HG02885 (cell line): Measurements from ENCODE around the gene ABCC6.
"Not testable (repeated sequence)": the region's sequence is repeated elsewhere in the genome, so short reads cannot be mapped to it uniquely, and the experiment has no call there.

Experiments
- ATAC-seq: cut with Tn5 transposase; IDR thresholded peaks from one replicate; pipeline ENCODE4 v1.9.1; 2021; ENCODE audit warnings: mild to moderate bottlenecking; ENCODE audit not compliant: unreplicated experiment, poor library complexity

The ABCC6 gene

DNA sequence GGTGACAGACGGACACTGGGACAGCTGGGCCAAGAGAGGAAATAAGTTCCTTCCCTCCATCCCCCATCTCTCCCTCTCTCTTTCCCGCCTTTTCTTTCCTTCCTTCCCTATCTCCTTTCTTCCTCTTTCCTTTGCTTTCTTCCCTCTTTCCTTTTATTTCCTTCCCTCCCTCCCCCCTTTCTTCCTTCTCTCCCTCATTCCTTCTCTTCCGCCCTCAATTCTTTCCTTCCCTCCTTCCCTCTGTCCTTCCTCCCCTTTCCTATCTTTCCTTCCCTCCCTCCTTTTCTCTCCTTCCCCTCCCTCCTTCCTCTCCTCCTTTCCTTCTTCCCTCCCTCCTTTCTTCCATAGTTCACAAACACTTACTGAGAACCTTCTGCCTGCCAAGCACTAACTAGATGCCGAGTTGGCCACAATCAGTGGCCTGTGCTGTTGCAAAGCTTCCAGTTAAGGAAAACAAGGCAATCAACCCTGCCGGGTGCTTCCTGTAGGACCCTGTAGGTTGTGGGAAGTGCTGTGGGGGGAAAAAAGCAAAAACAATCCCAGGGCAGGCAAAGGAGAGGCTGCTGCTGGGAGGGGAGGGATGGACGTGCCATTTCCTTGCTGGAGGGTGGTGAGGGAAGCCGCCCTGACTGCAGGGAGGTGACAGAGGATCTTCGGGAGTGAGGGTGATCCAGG is 31.7 kb downstream of the ABCC6 start:
- no peak for ATAC-seq

DNA sequence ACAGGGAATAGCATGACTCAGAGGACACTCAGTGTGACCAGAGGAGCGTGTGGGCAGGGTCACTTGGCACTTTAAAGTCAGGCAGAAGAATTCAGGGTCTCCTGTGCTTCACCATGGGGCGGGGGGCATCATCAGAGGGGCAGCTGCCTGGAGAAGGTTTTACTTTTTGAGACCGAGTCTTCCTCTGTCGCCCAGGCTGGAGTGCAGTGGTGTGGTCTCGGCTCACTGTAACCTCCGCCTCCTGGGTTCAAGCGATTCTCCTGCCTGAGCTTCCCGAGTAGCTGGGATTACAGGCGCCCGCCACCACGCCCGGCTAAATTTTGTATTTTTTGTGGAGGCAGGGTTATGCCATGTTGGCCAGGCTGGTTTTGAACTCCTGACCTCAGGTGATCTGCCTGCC is 32.3 kb downstream of the ABCC6 start:
- not testable (repeated sequence) for ATAC-seq

DNA sequence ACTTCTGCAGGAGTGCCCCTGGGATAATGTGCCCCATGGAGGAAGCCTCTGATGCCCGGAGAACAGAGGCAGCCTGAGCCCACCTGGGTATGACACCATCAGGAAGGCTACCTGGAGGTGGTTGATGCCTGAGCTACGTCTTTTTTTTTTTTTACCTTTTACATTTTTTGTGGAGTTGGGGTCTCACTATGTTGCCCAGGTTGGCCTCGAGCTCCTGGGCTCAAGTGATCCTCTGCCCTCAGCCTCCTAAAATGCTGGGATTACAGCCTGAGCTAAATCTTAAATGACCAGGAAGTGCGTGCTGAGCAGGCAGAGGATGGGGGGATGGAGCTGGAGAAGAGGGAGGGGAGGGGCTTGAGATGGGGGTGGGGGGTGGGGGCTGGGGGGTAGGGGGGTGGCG is 32.7 kb downstream of the ABCC6 start:
- no peak for ATAC-seq

DNA sequence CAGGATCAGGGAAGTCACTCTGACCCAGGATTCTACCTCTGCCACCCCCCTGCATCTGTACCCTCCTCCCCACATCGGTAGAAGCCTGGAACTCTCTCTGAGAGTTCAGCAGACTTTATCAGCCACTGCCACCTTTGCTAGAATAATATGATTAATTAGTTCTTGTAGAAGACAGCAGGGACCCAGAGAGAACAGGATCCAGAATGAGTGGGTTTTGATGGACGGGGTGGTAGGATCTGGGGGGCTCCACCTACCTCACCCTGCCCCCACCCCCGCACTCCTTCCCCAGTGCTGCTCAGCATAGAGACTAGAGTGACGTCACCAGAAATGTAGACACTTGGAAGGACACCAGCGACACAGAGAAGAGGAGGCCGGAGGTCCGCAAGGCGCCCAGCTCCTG is 33.5 kb downstream of the ABCC6 start:
- no peak for ATAC-seq

DNA sequence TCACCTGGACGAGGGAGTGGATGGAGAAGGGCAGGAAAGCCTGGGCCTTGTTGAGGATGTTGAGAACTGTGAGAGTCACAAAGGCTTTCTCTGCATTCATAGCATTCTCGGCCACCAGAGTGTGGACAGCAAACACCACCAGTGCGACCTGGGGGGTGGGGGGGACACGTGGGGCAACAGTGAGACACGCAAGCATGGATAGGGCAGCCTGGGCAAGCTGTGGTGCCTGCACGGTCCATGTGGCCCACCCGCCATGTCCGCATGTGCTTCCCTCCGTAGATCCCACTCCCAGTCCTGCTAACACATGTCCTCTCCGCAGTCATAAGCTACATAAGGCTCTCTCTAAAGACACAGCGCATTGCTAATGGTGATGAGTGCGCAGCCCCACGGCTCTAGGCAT is 34.5 kb downstream of the ABCC6 start:
- ATAC-seq = no peak

DNA sequence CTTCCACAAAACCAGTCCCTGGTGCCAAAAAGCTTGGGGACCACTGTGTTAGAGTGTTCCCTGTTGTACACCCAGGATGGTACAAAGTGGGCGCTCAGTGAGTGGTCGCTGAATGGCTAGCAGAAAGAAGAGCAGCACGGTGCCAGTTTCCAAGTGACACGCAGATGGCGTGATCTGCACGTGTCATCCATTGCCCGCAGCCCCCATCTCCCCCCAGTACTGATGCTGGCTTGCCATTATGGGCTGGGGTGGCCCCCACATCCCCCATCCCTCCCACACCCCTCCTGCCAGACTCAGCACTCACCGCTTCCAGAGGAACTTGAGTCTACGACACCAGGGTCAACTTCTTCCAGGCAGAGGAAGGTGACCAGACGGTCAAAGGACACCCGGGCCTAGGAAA is 36.5 kb downstream of the ABCC6 start:
- ATAC-seq = no peak

DNA sequence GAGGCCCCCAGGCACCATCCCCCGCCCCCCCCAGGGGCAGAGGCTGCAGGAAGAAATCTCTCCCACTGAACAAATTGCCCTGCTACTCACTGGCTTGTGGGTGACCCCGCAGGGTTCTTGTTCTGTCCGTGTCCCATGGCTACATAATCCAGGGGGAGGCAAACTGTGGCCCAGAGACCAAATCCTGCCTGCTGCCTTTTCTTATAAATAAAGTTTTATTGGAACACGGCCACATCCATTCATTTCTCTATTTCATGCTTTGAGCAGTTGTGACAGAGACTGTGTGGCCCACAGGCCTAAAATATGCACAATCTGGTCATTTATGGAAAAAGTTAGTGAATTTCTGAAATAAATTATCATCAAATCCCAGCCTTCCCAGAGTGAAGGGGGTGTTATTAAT is 38.2 kb downstream of the ABCC6 start:
- no peak for ATAC-seq

DNA sequence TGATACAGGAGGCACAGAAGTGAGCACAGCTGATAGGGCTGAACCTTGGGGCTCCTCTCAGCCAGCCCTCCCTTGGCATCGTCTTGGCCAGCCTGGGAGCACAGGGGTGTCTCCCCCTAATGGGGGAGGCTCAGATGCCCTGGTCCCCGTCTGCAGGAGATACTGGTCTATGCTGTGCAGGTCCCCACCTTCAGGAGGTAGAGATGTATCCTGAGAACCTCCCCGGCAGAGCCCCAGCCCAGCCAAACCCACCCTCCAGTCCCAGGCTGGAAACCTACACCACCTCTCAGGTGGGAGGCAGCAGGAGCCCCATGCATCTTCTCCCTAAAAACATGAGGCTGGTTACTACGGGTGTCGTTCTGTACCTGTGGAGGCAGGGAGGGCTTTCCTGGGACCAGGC is 38.7 kb downstream of the ABCC6 start:
- no peak for ATAC-seq

DNA sequence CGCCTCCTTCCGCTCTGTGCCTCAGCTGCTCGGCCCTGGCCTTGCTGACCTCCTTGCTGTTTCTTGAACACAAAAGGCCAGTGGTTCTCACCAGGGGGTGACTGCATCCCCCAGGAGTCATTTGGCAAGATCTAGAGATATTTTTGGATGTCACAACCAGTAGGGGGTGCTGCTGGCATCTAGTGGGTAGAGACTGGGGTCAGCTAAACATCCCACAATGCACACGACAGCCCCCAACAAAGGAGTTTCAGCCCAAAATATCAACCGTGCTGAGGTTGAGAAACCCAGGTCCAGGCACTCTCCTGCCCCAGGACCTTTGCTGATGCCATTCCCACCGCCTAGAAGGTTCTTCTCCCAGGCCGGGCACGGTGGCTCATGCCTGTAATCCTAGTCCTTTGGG is 39.7 kb downstream of the ABCC6 start:
- ATAC-seq = no peak

DNA sequence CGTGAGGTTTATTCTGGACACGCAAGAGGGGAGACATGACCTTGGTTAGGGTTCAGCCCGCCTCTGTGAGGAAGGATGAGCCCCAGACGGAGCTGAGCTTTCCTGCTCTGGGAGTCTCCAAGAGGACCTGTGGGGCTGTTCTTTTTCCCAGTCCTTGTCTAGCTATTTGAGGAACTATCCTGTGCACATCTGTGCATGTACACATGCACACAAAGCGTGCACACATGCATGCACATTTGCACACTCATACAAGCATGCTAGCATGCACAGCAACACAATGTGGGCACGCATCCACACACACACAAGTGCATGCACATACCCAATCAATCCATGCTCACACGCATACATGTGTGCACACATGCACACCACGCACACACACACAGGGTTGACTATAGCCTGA is 40.4 kb downstream of the ABCC6 start:
- ATAC-seq = no peak

DNA sequence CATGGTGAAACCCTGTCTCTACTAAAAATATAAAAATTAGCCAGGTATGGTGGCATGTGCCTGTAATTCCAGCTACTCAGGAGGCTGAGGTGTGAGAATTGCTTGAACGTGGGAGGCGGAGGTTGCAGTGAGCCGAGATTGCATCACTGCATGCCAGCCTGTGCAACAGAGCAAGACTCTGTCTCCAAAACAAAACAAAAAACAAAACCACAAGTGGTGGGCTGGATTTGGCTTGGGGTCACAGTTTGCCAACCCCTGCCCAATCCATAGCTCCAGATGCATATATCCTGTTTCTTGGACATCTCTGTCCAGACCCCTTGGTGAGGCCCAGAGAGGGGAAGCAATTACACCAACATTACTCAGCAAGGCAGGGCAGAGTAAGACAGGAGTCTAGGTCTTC is 41.5 kb downstream of the ABCC6 start:
- ATAC-seq = not testable (repeated sequence)

DNA sequence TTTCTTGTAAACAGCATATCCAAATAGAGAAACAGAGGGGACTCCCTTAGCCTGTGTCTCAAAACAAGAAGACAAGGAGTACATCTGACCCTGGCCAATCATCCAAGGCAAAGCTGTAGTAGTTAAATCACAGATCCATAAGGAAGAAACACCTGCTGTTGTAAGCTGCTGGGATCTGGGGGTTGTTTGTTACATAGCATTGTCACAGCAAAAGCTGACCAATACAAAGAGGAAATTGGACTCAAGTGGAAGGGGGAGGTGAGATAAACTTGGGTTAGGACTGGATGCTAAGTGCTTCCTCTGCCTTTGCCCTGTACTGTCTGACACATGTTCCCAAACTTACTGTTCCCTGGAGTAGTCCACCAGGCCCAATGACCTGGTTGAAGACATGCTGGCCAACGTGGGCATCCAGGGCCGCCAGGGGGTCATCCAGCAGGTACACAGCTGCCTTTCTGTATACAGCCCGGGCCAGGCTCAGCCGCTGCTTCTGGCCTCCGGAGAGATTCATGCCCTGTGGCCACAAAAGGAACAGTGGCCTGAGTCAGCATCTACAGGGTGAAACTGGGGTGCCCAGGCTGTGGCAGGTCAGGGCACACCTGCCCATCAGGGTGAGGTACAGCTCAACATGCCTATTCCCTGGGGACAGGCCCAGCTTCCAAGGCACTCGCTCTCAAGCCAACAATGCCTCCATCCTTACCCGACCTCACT is 44.7 kb downstream of the ABCC6 start:
- ATAC-seq = no peak

DNA sequence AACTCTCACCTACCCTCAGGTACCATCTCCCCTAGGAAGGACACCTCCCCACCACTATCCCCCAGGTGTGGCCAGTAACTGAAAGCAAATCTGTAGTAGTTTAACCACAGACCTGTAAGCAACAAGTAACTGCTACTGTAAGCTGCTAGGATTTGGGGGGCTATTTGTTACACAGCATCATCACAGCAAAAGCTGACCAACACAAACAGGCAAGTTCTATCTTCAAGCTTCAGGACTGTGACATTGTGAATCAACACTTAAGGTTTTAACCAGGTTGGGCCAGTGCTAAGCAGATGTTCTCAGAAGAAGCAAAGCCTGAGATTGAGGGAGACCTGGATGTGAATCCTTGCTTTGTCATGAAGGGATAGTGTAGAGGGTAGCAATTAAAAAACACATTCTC is 47.0 kb downstream of the ABCC6 start:
- no peak for ATAC-seq

DNA sequence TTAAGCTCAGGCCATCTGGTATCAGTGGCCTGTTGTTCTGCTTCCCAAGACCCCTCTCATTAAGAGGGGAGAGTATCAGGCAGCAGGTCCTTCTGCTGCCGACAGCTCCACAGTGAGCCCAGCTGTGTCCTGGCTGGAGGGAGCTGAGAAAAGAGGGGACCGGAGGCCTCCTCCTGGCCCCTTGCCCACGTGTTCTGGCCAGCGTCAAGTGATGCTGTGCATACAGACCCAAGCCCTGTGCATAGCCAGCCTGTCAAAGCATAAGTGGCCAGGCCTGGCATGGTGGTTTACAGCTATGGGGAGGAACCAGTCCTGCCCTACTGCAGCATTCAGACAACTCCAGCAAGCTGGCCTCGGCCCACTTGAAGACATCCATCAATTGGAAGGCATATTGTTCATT is 48.0 kb downstream of the ABCC6 start:
- no peak for ATAC-seq

DNA sequence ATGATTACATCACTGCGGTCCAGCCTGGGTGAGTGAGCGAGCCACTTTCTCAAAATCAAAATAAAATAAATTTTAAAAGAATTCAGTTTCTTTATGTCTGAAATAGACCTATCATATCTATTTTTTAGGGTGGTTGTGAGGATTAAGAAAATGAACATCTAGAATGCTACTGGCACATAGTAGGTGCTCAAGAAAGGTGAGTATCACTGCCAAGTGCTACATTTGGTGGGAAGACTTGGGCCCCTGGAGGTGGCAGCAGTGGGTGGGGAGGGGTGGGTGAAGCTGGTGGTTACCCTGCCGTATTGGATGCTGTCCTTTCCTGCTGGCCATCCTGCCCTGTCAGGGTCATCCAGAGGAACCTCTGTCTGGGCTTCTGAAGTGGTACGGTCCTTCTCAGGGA is 50.3 kb downstream of the ABCC6 start:
- no peak for ATAC-seq

DNA sequence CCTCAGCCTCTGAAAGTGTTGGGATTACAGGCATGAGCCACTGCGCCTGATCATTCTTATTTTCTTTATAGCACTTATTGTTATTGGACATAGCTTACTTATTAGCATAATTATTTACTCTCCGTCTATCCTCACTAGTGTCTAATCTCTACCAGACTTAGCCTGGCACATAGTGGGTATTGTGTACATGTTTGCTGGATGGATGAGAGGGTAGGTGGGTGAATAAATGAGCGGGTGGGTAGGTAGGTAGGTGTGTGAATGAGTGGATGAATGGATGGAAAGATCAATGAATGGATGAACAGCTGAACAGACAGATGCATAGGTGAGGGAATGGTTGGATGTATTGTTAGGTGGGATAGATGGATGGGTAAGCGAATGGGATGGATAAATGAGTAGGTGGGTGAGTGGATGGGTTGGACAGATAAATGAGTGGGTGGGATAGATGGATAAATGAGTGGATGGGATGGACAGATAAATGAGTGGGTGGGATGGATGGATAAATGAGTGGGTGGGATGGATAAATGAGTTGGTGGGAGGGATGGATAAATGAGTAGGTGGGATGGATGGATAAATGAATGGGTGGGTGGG is 51.9 kb downstream of the ABCC6 start:
- no peak for ATAC-seq

DNA sequence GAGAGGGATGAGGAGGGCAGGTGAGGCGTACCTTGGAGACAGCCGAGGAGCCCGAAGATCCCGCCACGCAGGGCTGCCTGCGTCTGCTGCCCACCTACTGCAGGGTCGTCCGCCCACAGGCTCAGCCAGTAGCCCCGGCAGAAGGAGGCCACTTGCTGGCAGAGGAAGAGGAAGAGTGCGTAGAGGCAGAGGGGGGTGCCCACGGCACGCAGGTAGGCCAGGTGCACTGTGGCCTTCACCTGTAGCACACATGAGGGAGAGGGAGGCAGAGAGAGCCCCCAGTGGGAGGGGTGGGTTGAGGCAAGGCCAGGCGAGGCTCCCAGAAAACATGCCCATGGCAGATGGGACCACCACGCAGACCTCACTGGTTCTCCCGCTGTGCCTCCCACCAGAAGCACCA is 53.7 kb downstream of the ABCC6 start:
- no peak for ATAC-seq

DNA sequence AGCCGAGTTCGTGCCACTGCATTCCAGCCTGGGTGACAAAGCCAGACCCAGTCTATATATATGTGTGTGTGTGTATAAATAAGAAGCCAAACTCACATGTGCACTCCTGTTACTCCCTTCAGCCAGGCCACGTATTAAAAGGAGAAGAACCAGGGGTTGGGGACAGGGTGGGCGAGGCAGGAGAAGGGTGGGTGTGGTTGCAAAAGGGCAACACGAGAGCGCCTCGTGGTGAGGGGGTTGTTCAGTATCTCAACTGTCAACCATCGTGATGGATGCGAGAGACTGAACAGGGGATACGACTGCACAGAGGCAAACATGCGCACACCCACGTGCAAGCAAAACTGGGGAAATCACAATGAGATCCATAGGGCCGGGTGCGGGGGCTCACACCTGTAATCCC is 54.9 kb downstream of the ABCC6 start:
- ATAC-seq = no peak

DNA sequence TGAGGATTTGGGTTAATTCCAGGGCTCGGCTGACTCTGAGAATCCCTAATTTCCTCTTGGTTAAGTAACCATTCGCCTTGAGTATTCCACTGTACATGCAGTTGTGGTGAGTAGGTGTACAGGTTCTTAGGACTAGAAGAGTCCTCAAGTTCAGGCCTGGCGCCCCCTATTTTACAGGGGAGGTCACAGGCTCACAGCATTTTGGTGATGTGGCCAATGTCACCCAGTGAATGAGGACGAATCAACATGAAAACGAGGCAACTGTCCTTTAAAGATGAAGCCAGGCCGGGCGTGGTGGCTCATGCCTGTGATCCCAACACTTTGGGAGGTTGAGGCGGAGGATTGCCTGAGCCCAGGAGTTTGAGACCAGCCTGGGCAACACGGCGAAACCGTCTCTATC is 55.4 kb downstream of the ABCC6 start:
- ATAC-seq = no peak

DNA sequence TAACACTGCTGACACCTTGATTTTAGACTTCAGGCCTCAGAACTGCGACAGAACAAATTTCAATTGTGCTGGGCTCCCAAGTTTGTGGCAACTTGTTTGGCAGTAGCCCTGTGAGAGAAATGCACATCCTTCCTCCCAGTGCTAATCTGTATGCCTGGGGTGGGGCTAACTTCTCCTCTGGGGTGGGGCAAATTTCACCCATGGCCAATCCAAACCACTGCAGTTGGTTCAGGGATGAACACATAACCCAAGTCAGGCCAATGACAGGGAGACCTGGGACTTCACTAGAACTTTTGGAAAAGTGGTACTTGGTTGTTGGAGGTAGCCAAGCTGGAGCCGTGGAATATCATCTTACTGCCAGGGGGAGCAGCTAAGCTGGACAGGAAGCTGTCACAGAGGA is 56.3 kb downstream of the ABCC6 start:
- ATAC-seq = no peak

DNA sequence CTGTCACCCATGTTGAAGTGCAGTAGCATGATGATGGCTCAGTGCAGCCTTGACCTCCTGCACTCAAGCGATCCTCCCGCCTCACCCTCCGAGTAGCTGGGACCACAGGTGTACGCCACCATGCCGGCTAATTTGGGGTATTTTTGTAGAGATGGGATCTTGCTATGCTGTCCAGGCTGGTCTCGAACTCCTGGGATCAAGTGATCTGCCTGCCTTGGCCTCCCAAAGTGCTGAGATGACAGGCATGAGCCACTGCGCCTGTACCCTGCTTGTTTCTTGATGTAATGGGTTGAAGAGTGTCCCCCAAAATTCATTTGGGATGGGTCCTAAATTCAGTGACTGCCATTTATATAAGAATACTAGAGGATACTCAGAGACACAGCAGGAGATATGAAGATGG is 57.2 kb downstream of the ABCC6 start:
- ATAC-seq = no peak

DNA sequence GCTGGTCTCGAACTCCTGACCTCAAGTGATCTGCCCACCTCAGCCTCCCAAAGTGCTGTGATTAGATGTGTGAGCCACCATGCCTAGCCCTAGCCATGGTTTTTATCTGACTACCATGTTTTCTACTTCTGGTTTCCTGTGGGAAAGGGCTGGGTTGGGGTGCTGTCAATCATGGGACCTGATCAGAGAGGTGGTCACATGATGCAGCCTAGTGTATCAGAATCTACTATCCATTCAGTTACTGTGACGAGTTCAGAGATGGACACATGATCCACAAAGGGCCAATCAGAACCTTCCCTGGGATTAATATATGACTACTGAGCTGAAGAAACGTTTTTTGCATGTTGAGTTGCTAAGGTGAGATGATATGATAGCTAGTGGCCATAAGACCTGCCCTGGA is 59.1 kb downstream of the ABCC6 start:
- no peak for ATAC-seq
